GM19351 (cell line): ENCODE measurements around the gene MLH1.
A peak's percentile ranks its signal among the peaks of the same experiment; 100 is the strongest.
"Not testable (repeated sequence)": the region's sequence is repeated elsewhere in the genome, so short reads cannot be mapped to it uniquely, and the experiment has no call there.

Experiments
- ATAC-seq: cut with Tn5 transposase; IDR thresholded peaks from one replicate; pipeline ENCODE4 v1.9.1; 2021; ENCODE audit warnings: mild to moderate bottlenecking, moderate library complexity; ENCODE audit not compliant: unreplicated experiment

MLH1 gene

DNA sequence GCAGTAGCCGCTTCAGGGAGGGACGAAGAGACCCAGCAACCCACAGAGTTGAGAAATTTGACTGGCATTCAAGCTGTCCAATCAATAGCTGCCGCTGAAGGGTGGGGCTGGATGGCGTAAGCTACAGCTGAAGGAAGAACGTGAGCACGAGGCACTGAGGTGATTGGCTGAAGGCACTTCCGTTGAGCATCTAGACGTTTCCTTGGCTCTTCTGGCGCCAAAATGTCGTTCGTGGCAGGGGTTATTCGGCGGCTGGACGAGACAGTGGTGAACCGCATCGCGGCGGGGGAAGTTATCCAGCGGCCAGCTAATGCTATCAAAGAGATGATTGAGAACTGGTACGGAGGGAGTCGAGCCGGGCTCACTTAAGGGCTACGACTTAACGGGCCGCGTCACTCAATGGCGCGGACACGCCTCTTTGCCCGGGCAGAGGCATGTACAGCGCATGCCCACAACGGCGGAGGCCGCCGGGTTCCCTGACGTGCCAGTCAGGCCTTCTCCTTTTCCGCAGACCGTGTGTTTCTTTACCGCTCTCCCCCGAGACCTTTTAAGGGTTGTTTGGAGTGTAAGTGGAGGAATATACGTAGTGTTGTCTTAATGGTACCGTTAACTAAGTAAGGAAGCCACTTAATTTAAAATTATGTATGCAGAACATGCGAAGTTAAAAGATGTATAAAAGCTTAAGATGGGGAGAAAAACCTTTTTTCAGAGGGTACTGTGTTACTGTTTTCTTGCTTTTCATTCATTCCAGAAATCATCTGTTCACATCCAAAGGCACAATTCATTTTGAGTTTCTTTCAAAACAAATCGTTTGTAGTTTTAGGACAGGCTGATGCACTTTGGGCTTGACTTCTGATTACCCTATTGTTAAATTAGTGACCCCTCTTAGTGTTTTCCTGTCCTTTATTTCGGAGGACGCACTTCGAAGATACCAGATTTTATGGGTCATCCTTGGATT lies at the start of gene MLH1:
Gene MLH1, plus strand, starts transcription at position 193 of the 958 bp plus-strand sequence. Its CDS starts 30 bp downstream, at position 223.
- ATAC-seq, result peak; percentile 87

GRCh38 chr3:36943601-36944000 lies 49.7 kb upstream of the MLH1 start:
- ATAC-seq, result no peak

GRCh38 chr3:36944012-36944640 lies 49.2 kb upstream of the MLH1 start:
- ATAC-seq, result peak; percentile 56

GRCh38 chr3:36944641-36945270 lies 48.6 kb upstream of the MLH1 start, which contains the start of gene TRANK1:
TSS of gene TRANK1 (minus strand) at chr3:36945054. CDS start at chr3:36944809, 245 bp downstream.
- peak; percentile 68 for ATAC-seq

- no peak for ATAC-seq
Observed at GRCh38 chr3:36945333-36945980, 47.9 kb upstream of the MLH1 start.

- ATAC-seq, result not testable (repeated sequence)
Observed at GRCh38 chr3:36947814-36948213, 45.5 kb upstream of the MLH1 start.

DNA sequence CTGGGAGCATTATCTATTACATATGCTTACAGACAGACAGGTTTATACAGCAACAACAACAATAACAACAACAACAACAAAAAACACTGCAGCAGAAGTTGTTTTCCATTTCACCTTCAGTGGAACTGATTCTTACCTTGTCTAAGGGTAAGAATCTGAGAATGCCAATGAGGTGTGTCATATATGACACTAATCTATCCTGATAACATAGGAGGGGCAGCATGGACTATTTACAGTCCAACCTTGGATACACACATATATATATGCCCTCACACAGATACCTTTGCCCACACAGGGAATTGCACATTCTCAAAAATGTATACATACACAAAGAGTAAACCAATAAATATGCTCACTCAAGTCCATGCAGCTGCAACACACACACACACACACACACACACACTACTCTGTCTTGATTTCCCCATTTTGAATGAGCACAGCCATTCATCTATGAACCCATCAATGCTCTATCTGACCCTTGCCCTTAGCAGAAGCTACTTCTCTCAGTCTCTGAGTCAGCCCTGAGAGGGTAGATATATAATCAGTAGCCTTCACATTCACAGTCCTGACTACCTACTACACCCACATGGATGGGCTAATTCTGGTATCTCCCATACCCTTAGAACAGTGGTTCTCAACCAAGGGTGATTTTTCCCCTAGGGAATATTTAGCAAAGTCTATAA lies 38.7 kb upstream of the MLH1 start:
- no peak for ATAC-seq

GRCh38 chr3:36956155-36956554 lies 37.2 kb upstream of the MLH1 start:
- ATAC-seq, result no peak

DNA sequence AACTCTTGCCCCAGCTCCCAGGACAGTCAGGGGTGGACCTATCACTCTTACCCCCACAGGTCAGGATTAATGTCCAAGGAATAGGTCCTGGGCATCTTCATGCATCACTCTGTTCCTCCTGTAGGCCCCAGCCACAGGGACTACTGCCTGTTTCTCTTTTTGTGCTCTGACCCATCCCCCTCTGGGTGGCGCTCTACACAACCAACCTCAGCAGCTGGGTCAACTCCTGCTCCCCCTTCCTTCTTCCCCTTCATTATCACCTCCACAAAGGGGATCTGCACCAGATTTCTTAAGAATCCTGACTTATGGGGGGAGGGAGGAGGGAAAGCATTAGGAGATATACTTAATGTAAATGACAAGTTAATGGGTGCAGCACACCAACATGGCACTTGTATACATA lies 36.3 kb upstream of the MLH1 start:
- no peak for ATAC-seq

- ATAC-seq, result no peak
Observed at GRCh38 chr3:36957862-36958686, 35.2 kb upstream of the MLH1 start.

- ATAC-seq, result no peak
Observed at GRCh38 chr3:36959821-36960220, 33.5 kb upstream of the MLH1 start.

- no peak for ATAC-seq
Observed at GRCh38 chr3:36960502-36960901, 32.8 kb upstream of the MLH1 start.

GRCh38 chr3:36963008-36963407 lies 30.3 kb upstream of the MLH1 start:
- not testable (repeated sequence) for ATAC-seq

DNA sequence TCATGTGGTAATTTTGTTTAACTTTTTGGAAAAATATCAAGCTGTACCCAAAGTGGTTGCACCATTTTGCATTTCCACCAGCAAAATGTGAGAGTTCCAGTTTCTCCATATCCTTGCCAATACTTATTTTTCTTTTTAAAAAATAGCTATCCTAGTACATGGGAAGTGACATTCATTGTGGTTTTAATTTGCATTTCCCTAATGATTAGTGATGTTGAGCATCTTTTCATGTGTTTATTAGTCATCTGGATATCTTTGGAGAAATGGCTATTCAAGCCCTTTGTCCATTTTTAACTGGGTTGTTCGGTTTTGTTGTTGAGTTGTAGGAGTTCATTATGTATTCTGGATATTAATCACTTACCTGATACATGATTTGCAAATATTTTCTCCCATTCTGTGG lies 29.0 kb upstream of the MLH1 start:
- no peak for ATAC-seq

DNA sequence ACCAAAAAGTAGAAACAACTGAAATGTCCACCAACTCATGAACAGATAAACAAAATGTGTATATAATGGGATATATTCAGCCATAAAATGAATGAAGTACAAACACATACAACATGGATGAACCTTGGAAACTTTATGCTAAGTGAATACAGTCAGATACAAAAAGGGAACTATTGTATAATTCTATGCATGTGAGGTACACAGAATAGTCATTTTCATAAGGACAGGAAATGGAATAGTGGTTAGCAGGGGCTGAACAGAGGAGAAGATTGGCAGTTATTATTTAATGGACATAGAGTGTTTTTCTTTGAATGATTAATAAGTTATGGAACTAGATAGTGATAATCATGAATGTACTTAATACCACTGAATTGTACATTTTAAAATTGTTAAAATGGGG lies 28.5 kb upstream of the MLH1 start:
- peak; percentile 64 for ATAC-seq

DNA sequence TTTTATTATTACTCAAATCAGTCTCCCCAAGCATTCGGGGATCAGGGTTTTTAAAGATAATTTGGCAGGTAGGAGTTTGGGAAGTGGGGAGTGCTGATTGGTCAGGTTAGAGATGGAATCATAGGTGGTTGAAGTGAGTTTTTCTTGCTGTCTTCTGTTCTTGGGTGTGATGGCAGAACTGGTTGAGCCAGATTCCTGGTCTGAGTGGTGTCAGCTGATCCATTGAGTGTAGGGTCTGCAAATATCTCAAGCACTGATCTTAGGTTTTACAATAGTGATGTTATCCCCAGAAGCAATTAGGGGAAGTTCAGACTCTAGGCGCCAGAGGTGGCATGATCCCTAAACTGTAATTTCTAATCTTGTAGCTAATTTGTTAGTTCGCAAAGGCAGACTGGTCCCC lies 27.9 kb upstream of the MLH1 start:
- no peak for ATAC-seq

DNA sequence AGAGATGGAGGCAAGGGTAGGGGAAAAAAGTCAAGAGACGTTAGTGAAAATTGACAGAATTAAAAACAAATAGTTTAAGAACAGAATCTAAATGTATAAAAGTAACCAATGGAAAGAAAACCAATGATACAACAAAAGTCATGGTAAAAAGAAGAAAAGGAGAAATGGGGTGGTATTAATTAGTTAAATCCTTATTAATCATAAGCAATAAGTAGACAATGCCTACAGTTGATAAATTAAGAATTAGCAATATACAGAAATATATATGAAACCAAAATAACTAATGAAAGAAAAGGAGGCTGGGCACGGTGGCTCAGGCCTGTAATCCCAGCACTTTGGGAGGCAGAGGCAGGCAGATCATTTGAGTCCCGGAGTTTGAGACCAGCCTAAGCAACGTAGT lies 24.2 kb upstream of the MLH1 start:
- ATAC-seq, result no peak

DNA sequence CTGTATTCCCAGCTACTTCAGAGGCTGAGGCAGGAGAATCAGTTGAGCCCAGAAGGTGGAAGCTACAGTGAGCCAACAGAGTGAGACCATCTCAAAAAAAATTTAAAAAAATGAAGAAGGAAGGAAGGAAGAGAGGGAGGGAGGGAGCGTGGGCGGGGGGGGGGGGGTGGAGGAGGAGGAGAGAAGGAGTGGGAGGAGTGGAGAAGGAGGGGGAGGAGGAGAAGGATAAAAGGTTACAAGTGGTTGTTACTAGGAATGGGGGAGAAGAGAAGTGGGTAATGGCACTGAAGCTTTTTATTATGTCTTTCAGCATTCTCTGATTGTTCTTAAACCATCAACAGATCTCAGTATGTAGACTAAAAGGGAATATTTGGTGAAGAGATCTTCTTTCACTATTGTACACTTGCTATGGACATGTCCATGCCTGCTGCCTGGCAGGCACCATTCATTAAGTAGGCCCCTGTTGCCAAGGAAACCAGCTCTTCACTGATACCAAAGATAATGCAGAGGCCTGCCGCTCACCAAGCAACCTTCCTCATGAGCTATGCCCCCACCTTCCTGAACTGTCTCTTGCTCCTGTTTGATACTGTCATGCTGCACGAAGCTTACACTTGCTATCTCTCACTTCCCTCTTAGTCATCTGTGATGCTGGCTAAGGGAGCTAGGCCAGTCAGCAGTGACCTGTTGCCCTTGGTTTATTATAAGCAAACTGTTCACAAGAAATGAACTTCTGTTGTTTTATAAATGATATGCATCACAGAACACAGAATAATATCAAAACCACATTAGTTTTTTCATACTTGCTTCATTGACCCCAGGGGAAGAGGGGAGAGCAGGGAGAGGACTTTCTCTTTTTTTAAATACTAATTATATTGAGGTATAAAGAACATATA lies 23.5 kb upstream of the MLH1 start:
- peak; percentile 100 for ATAC-seq

DNA sequence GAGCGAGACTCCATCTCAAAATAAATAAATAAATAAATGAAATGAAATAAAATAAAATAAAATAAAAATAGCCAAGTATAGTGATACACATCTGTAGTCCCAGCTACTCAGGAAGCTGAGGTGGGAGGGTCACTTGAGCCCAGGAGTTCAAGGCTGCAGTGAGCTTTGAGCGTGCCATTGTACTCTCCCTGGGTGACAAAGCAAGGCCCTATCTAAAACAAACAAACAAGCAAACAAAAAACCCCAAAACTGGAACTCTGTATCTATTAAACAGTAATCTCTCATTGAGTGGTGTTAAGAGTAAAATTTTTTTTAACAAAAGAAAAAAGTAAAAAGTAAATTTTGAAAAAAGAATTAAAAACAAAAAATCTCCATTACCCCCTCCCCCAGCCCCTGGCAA lies 21.2 kb upstream of the MLH1 start:
- no peak for ATAC-seq
